NCI-H460 (cell line): ENCODE measurements around the gene PRXL2B. TPM values are rescaled to one million over a fixed set of nuclear protein-coding genes. Genes with fewer than 3 reads are reported as not detected.
"Not testable (repeated sequence)": the region's sequence is repeated elsewhere in the genome, so short reads cannot be mapped to it uniquely, and the experiment has no call there.

Experiments
- DNase-seq: peaks from one replicate; pipeline ENCODE4 v3.0.0-alpha.2; 2016; ENCODE audit warnings: low read depth; ENCODE audit errors: extremely low read depth
- total RNA-seq: library from RNA; depleted of rRNA; stranded (reverse); fragments of >200 nt; shearing (Covaris generic); gene quantifications from 2 replicates; pipeline ENCODE4 v1.2.3, GENCODE V29; 2014

Gene PRXL2B
- total RNA-seq, 1 experiment from 2014 or later, result 4.7 TPM

GRCh38 chr1:2549367-2550029 lies 37.1 kb upstream of the PRXL2B start:
- DNase-seq, result not testable (repeated sequence)

GRCh38 chr1:2550309-2550861 lies 36.2 kb upstream of the PRXL2B start:
- DNase-seq, result not testable (repeated sequence)

- not testable (repeated sequence) for DNase-seq
These were observed 35.0 kb upstream of the PRXL2B start for GRCh38 chr1:2551544-2551943.

- no peak for DNase-seq
These were observed 34.4 kb upstream of the PRXL2B start for GRCh38 chr1:2552189-2552588.

GRCh38 chr1:2553076-2553475 lies 33.5 kb upstream of the PRXL2B start:
- DNase-seq, result not testable (repeated sequence)

GRCh38 chr1:2553871-2554620 lies 32.5 kb upstream of the PRXL2B start:
- DNase-seq, result no peak

- no peak for DNase-seq
These were observed 31.8 kb upstream of the PRXL2B start for GRCh38 chr1:2554621-2555387.

- no peak for DNase-seq
These were observed 30.8 kb upstream of the PRXL2B start for GRCh38 chr1:2555634-2556276.

GRCh38 chr1:2556277-2556677 lies 30.3 kb upstream of the PRXL2B start, which contains the start of gene TNFRSF14:
Gene TNFRSF14, plus strand, starts transcription at chr1:2556371. Its CDS starts 294 bp downstream, at chr1:2556665.
- no peak for DNase-seq

GRCh38 chr1:2556678-2557481 lies 29.7 kb upstream of the PRXL2B start:
- no peak for DNase-seq

GRCh38 chr1:2557482-2558400 lies 28.8 kb upstream of the PRXL2B start:
- no peak for DNase-seq

- DNase-seq, result no peak
These were observed 28.2 kb upstream of the PRXL2B start for GRCh38 chr1:2558420-2558819.

GRCh38 chr1:2558861-2559260 lies 27.7 kb upstream of the PRXL2B start:
- DNase-seq, result no peak

- DNase-seq, result no peak
These were observed 26.9 kb upstream of the PRXL2B start for GRCh38 chr1:2559509-2560298.

- no peak for DNase-seq
These were observed 26.1 kb upstream of the PRXL2B start for GRCh38 chr1:2560299-2561073.

- DNase-seq, result no peak
These were observed 25.1 kb upstream of the PRXL2B start for GRCh38 chr1:2561446-2561845.
